T1000 (cell line): Measurements from ENCODE around the gene ZNF343.
A peak's percentile ranks its signal among the peaks of the same experiment; 100 is the strongest.
"Not testable (repeated sequence)": the region's sequence is repeated elsewhere in the genome, so short reads cannot be mapped to it uniquely, and the experiment has no call there.

Experiments used
- DNase-seq: peaks from one replicate; lab custom pipeline; 2025; ENCODE audit warnings: mixed read lengths; lab: John Stamatoyannopoulos, UW

Gene ZNF343

GRCh38 chr20:2508631-2509467 is at the start of gene ZNF343:
Gene ZNF343, minus strand, starts transcription at chr20:2508915. Its CDS starts 15,020 bp downstream, at chr20:2493895.
- DNase-seq = peak; percentile 71

- DNase-seq = no peak
These were observed 49.3 kb upstream of the ZNF343 start for GRCh38 chr20:2557873-2558580.

- no peak for DNase-seq
These were observed 36.9 kb upstream of the ZNF343 start for GRCh38 chr20:2545594-2545993.

GRCh38 chr20:2544211-2544610 is 35.5 kb upstream of the ZNF343 start:
- no peak for DNase-seq

- no peak for DNase-seq
These were observed 33.6 kb upstream of the ZNF343 start for GRCh38 chr20:2542361-2542760.

GRCh38 chr20:2541940-2542339 is 33.2 kb upstream of the ZNF343 start:
- DNase-seq = no peak

GRCh38 chr20:2538931-2539720 is 30.4 kb upstream of the ZNF343 start:
- DNase-seq = no peak

- no peak for DNase-seq
These were observed 29.6 kb upstream of the ZNF343 start for GRCh38 chr20:2538356-2538755.

- no peak for DNase-seq
These were observed 28.4 kb upstream of the ZNF343 start for GRCh38 chr20:2537101-2537500.

GRCh38 chr20:2536560-2536986 is 27.9 kb upstream of the ZNF343 start, which contains the start of gene TMC2:
Gene TMC2, plus strand, starts transcription at chr20:2536573. Its CDS starts 49 bp downstream, at chr20:2536622.
- no peak for DNase-seq

GRCh38 chr20:2535711-2536559 is 27.2 kb upstream of the ZNF343 start:
- DNase-seq = no peak

- no peak for DNase-seq
These were observed 24.4 kb upstream of the ZNF343 start for GRCh38 chr20:2533118-2533517.

GRCh38 chr20:2528671-2529271 is 20.1 kb upstream of the ZNF343 start:
- no peak for DNase-seq

GRCh38 chr20:2527762-2528161 is 19.0 kb upstream of the ZNF343 start:
- DNase-seq = no peak

GRCh38 chr20:2526218-2526583 is 17.5 kb upstream of the ZNF343 start:
- DNase-seq = not testable (repeated sequence)

GRCh38 chr20:2524709-2525506 is 16.2 kb upstream of the ZNF343 start:
- no peak for DNase-seq

- peak; percentile 68 for DNase-seq
These were observed 15.4 kb upstream of the ZNF343 start for GRCh38 chr20:2523919-2524708.

GRCh38 chr20:2522826-2523429 is 14.2 kb upstream of the ZNF343 start:
- not testable (repeated sequence) for DNase-seq
